ENCODE measurements around the gene AKR1A1.
"Not testable (repeated sequence)": the region's sequence is repeated elsewhere in the genome, so short reads cannot be mapped to it uniquely, and the experiment has no call there.

Gene AKR1A1

DNA sequence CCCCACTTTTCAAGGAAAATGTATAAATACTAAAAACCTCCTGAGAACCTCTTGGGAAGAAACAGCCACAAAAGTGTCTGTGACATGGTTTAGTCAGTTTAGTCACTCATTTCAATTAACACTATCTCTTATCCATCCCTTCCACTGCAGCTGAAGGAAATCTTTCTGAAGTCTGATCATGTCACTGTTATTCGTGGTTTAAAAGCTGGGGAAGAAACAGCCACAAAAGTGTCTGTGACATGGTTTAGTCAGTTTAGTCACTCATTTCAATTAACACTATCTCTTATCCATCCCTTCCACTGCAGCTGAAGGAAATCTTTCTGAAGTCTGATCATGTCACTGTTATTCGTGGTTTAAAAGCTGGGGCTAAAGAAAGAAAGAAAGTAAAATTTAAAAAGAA, 27.1 kb upstream of the AKR1A1 start:
- H3K9ac ChIP-seq (ENCODE audit: low read depth in 1 of 2, low read length in 2 of 2); H3K27me3 ChIP-seq (ENCODE audit: control insufficient read depth in 2 of 2, insufficient read depth in 2 of 2, low read length in 2 of 2); H3K36me3 ChIP-seq (ENCODE audit: control insufficient read depth in 2 of 2, insufficient read depth in 2 of 2, low read length in 2 of 2); H3K27ac ChIP-seq (ENCODE audit: low read depth in 2 of 2, low read length in 2 of 2); H3K9me3 ChIP-seq (ENCODE audit: control insufficient read depth in 2 of 2, low read length in 2 of 2); H3K4me3 ChIP-seq (ENCODE audit: low read length in 2 of 2): not testable (repeated sequence)
- H3K4me1 ChIP-seq (ENCODE audit: control insufficient read depth in 2 of 2, insufficient read depth in 2 of 2, low read length in 2 of 2), result peaks cover 9 to 14% of the 10 kb centered on the region in 2 donors

DNA sequence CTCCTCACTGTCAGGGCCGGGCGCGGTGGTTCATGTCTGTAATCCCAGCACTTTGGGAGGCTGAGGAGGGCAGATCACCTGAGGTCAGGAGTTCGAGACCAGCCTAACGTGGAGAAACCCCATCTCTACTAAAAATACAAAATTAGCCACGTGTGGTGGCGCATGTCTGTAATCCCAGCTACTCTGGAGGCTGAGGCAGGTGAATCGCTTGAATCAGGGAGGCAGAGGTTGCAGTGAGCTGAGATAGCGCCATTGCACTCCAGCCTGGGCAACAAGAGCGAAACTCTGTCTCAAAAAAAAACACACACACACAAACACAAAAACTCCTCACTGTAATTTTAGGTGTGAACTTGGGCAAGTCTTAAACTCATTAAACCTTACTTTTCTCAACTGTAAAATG, 26.7 kb upstream of the AKR1A1 start:
- H3K4me1 ChIP-seq (ENCODE audit: control insufficient read depth in 2 of 2, insufficient read depth in 2 of 2, low read length in 2 of 2); H3K4me3 ChIP-seq (ENCODE audit: low read length in 2 of 2); H3K36me3 ChIP-seq (ENCODE audit: control insufficient read depth in 2 of 2, insufficient read depth in 2 of 2, low read length in 2 of 2); H3K9ac ChIP-seq (ENCODE audit: low read depth in 1 of 2, low read length in 2 of 2); H3K9me3 ChIP-seq (ENCODE audit: control insufficient read depth in 2 of 2, low read length in 2 of 2); H3K27ac ChIP-seq (ENCODE audit: low read depth in 2 of 2, low read length in 2 of 2); H3K27me3 ChIP-seq (ENCODE audit: control insufficient read depth in 2 of 2, insufficient read depth in 2 of 2, low read length in 2 of 2): not testable (repeated sequence)

DNA sequence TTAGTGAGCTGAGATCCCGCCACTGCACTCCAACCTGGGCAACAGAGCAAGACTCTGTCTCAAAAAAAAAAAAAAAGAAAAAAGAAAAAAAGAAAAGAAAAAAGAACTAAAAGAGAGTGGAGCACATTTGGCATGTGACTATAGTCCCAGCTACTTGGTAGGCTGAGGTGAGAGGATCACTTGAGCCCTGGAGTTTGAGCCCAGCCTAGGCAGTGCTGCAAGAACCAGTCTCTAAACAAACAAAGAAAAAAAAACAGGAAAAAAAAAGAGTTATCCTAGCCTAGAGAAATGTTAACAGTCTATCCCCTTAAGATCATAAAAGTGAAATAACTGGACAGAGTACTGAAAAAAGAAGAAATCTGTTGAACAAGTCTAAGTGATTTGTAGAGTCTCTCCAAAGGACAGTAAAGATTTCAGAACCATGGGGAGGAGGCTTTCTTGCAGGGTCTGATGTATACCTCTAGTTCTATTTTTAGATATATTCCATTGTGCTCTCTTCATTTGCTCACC, 24.4 kb upstream of the AKR1A1 start:
- H3K27me3 ChIP-seq (ENCODE audit: control insufficient read depth in 2 of 2, insufficient read depth in 2 of 2, low read length in 2 of 2), result no peaks in the 10 kb centered on the region
- H3K9ac ChIP-seq (ENCODE audit: low read depth in 1 of 2, low read length in 2 of 2), result no peak overlapping the region
- no peaks in the 10 kb centered on the region for H3K9me3 ChIP-seq (ENCODE audit: control insufficient read depth in 2 of 2, low read length in 2 of 2)
- H3K27ac ChIP-seq (ENCODE audit: low read depth in 2 of 2, low read length in 2 of 2), result no peak overlapping the region
- H3K4me3 ChIP-seq (ENCODE audit: low read length in 2 of 2), result no peak overlapping the region
- no peaks in the 10 kb centered on the region for H3K36me3 ChIP-seq (ENCODE audit: control insufficient read depth in 2 of 2, insufficient read depth in 2 of 2, low read length in 2 of 2)
- H3K4me1 ChIP-seq (ENCODE audit: control insufficient read depth in 2 of 2, insufficient read depth in 2 of 2, low read length in 2 of 2), result peaks cover 3 to 4% of the 10 kb centered on the region in 2 donors

DNA sequence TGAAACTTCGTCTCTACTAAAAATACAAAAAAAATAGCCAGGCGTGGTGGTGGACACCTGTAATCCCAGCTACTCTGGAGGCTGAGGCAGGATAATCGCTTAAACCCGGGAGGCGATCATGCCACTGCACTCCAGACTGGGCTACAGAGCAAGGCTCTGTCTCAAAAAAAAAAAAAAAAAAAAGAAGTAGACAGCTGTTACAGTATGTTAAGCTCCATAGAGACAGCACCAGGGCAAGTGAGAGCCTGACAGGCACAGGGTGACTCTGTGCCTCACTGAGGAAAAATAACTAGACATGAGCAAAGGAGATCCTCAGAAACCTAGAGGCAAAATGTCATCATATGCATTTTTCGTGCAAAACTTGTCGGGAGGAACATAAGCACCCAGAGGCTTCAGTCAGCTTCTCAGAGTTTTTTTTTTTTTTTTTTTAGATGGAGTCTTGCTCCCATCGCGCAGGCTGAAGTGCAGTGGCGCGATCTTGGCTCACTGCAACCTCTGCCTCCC, 19.9 kb upstream of the AKR1A1 start:
- Histone ChIP-seq H3K9ac (ENCODE audit: low read depth in 1 of 2, low read length in 2 of 2) (no peak overlapping the region), H3K9me3 (ENCODE audit: control insufficient read depth in 2 of 2, low read length in 2 of 2) (no peaks in the 10 kb centered on the region), H3K4me1 (ENCODE audit: control insufficient read depth in 2 of 2, insufficient read depth in 2 of 2, low read length in 2 of 2) (no peaks in the 10 kb centered on the region), H3K27ac (ENCODE audit: low read depth in 2 of 2, low read length in 2 of 2) (no peak overlapping the region), H3K4me3 (ENCODE audit: low read length in 2 of 2) (no peak overlapping the region), H3K27me3 (ENCODE audit: control insufficient read depth in 2 of 2, insufficient read depth in 2 of 2, low read length in 2 of 2) (no peaks in the 10 kb centered on the region), H3K36me3 (ENCODE audit: control insufficient read depth in 2 of 2, insufficient read depth in 2 of 2, low read length in 2 of 2) (no peaks in the 10 kb centered on the region)

DNA sequence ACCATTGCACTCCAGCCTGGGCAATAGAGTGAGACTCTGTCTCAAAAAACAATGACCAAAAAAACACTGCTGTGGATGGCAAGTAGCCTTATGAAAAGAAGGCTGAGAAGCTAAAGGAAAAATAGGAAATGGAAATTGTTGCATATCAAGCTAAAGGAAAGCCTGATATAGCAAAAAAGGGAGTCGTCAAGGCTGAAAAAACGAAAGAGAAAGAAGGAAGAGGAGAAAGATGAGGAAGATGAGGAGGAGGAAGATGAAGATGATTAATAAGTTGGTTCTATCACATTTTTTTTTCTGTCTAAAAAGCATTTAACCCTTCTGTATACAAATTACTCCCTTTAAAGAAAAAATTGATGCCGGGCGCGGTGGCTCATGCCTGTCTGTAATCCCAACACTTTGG, 18.8 kb upstream of the AKR1A1 start:
- H3K9ac ChIP-seq (ENCODE audit: low read depth in 1 of 2, low read length in 2 of 2), result no peak overlapping the region
- H3K27ac ChIP-seq (ENCODE audit: low read depth in 2 of 2, low read length in 2 of 2), result no peak overlapping the region
- no peak overlapping the region for H3K4me3 ChIP-seq (ENCODE audit: low read length in 2 of 2)
- H3K9me3 ChIP-seq (ENCODE audit: control insufficient read depth in 2 of 2, low read length in 2 of 2), result no peaks in the 10 kb centered on the region
- no peaks in the 10 kb centered on the region for H3K27me3 ChIP-seq (ENCODE audit: control insufficient read depth in 2 of 2, insufficient read depth in 2 of 2, low read length in 2 of 2)
- H3K4me1 ChIP-seq (ENCODE audit: control insufficient read depth in 2 of 2, insufficient read depth in 2 of 2, low read length in 2 of 2), result no peaks in the 10 kb centered on the region
- no peaks in the 10 kb centered on the region for H3K36me3 ChIP-seq (ENCODE audit: control insufficient read depth in 2 of 2, insufficient read depth in 2 of 2, low read length in 2 of 2)

DNA sequence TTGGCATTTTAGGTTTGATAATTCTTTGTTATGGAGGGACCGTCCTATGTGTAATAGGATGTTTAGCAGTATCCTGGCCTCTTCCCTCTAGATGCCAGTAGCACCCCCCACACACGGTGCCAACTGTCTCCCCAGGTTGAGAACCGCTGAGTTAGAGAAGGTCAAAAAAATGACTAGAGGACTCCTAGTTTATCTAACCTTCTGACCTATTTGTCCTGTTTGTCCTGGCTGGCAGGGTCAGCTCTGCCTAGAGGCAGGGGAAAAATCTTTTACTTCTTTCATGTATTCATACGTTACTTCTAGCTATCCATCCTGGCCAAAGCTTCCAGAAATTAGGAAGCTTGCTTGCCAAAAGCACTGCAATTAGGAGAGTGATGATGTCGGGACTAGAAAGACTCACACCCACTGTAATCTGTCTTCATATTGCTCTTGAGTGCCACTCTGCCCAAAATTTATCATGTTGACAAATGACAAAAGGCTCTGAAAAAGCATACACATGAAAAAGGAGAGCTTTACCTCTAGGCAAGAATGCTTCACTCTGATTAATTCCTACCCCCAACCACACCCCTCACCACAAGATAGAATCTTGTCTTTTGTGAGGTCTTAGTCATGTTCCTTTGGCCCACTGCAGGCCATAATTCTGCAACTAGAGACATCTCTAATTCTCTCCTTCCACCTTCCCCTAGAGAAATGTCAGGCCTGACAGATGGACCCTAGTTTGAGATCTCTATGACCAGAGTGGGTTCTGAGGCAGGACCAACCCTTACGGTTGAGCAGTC, 14.4 kb upstream of the AKR1A1 start:
- Histone ChIP-seq H3K9ac (ENCODE audit: low read depth in 1 of 2, low read length in 2 of 2) (no peak overlapping the region), H3K27me3 (ENCODE audit: control insufficient read depth in 2 of 2, insufficient read depth in 2 of 2, low read length in 2 of 2) (no peaks in the 10 kb centered on the region), H3K36me3 (ENCODE audit: control insufficient read depth in 2 of 2, insufficient read depth in 2 of 2, low read length in 2 of 2) (no peaks in the 10 kb centered on the region), H3K9me3 (ENCODE audit: control insufficient read depth in 2 of 2, low read length in 2 of 2) (no peaks in the 10 kb centered on the region), H3K4me1 (ENCODE audit: control insufficient read depth in 2 of 2, insufficient read depth in 2 of 2, low read length in 2 of 2) (no peaks in the 10 kb centered on the region), H3K27ac (ENCODE audit: low read depth in 2 of 2, low read length in 2 of 2) (no peak overlapping the region), H3K4me3 (ENCODE audit: low read length in 2 of 2) (no peak overlapping the region)

DNA sequence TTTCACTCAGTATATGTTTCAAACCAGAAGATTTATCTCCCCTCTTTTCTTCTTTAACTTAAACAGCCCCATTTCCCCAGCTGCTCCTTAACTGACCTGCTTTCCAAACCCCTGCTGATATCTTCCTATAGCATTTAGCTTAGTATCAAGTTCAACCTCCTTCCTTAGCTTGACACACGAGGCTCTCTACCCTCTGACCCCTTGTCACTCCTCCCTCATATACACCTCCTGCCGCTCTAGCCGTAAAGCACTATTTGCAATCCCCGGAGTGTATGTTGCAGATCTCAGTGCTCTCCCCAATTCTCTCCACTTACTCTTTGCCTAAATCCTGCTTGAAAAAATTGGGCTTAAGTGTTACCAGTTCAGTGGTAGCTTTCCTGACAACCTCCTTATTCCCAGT, 13.7 kb upstream of the AKR1A1 start:
- no peaks in the 10 kb centered on the region for H3K9me3 ChIP-seq (ENCODE audit: control insufficient read depth in 2 of 2, low read length in 2 of 2)
- no peaks in the 10 kb centered on the region for H3K27me3 ChIP-seq (ENCODE audit: control insufficient read depth in 2 of 2, insufficient read depth in 2 of 2, low read length in 2 of 2)
- H3K4me3 ChIP-seq (ENCODE audit: low read length in 2 of 2), result no peak overlapping the region
- H3K27ac ChIP-seq (ENCODE audit: low read depth in 2 of 2, low read length in 2 of 2), result no peak overlapping the region
- H3K9ac ChIP-seq (ENCODE audit: low read depth in 1 of 2, low read length in 2 of 2), result no peak overlapping the region
- no peaks in the 10 kb centered on the region for H3K36me3 ChIP-seq (ENCODE audit: control insufficient read depth in 2 of 2, insufficient read depth in 2 of 2, low read length in 2 of 2)
- no peaks in the 10 kb centered on the region for H3K4me1 ChIP-seq (ENCODE audit: control insufficient read depth in 2 of 2, insufficient read depth in 2 of 2, low read length in 2 of 2)

DNA sequence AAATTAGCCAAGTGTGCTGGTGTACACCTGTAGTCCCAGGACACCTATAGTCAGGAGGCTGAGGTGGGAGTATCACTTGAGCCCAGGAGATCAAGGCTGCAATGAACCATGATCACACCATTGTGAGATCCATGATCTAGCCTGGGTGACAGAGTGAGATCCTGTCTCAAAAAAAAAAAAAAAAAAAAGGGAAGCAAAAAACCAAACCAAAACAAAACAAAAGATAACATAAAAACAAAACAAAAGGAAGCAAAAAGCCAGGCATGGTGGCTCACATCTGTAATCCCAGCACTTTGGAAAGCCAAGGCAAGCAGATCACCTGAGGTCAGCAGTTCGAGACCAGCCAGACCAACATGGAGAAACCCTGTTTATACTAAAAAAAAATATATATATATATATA, 9.4 kb upstream of the AKR1A1 start:
- no peak overlapping the region for H3K4me3 ChIP-seq (ENCODE audit: low read length in 2 of 2)
- H3K4me1 ChIP-seq (ENCODE audit: control insufficient read depth in 2 of 2, insufficient read depth in 2 of 2, low read length in 2 of 2), result peaks cover 0 to 7% of the 10 kb centered on the region in 2 donors
- no peaks in the 10 kb centered on the region for H3K27me3 ChIP-seq (ENCODE audit: control insufficient read depth in 2 of 2, insufficient read depth in 2 of 2, low read length in 2 of 2)
- no peak overlapping the region for H3K27ac ChIP-seq (ENCODE audit: low read depth in 2 of 2, low read length in 2 of 2)
- H3K36me3 ChIP-seq (ENCODE audit: control insufficient read depth in 2 of 2, insufficient read depth in 2 of 2, low read length in 2 of 2), result no peaks in the 10 kb centered on the region
- H3K9ac ChIP-seq (ENCODE audit: low read depth in 1 of 2, low read length in 2 of 2), result no peak overlapping the region
- no peaks in the 10 kb centered on the region for H3K9me3 ChIP-seq (ENCODE audit: control insufficient read depth in 2 of 2, low read length in 2 of 2)

DNA sequence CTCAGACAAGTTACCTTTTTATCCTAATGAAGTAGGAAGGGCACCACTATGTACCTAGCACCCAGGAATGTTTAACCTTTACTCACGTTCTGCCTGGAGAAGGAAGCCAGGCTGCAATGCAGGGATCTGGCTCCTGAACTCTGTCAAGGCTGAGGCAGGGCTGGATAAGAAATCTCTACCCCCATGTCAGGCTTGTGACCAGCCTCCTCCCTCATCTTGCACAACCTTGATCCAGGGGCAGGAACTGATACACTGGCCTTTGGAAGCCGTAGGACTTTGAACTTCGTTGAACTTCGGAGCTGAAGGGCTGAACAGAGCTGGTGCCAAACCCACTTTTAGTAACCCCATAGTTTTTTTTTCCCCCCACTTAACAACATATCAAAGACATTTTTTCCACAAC, 8.0 kb upstream of the AKR1A1 start:
- H3K4me1 ChIP-seq (ENCODE audit: control insufficient read depth in 2 of 2, insufficient read depth in 2 of 2, low read length in 2 of 2), result peaks cover 0 to 7% of the 10 kb centered on the region in 2 donors
- H3K36me3 ChIP-seq (ENCODE audit: control insufficient read depth in 2 of 2, insufficient read depth in 2 of 2, low read length in 2 of 2), result no peaks in the 10 kb centered on the region
- no peak overlapping the region for H3K9ac ChIP-seq (ENCODE audit: low read depth in 1 of 2, low read length in 2 of 2)
- no peaks in the 10 kb centered on the region for H3K27me3 ChIP-seq (ENCODE audit: control insufficient read depth in 2 of 2, insufficient read depth in 2 of 2, low read length in 2 of 2)
- H3K9me3 ChIP-seq (ENCODE audit: control insufficient read depth in 2 of 2, low read length in 2 of 2), result no peaks in the 10 kb centered on the region
- no peak overlapping the region for H3K4me3 ChIP-seq (ENCODE audit: low read length in 2 of 2)
- peak overlapping the region; percentile 1 to 25 for H3K27ac ChIP-seq (ENCODE audit: low read depth in 2 of 2, low read length in 2 of 2)

DNA sequence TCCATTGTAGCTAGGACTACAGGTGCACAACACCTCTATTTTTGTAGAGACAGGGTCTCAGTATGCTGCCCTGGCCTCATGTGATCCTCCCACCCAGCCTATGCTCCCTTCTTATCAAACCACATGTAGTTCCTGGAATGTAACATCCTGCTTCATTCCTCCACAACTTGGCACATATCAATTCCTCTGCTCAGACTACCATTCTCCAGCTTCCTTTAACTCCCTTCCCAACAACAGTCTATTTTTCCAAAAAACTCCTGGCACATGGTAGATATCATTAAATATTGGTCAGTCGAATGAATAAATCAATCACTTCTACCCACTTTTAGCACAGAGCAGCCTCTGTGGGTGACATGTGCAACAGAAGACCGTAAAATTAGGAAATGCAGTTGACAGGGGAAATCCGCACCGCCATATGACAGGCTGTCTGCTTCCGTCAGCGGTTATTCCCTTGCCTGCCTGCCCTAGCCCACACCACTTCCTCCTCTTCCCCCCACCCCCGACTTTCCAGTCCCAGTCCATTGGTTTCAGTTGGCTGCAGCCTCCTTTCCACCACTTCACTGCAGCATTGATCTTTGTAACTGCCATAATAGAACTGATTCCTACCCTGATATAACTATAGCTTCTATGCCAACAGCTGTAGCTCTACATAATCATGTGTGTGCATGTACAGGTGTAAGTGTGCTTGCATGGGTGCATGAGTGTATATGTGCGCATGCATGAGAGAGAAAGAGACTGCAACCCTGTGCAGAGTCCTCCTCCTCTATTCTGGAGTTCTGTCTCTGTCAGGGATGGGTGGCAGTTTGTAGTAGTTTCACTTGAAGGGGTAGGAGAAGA, 6.8 kb upstream of the AKR1A1 start:
- peak overlapping the region; percentile 5 to 52 for H3K27ac ChIP-seq (ENCODE audit: low read depth in 2 of 2, low read length in 2 of 2)
- H3K36me3 ChIP-seq (ENCODE audit: control insufficient read depth in 2 of 2, insufficient read depth in 2 of 2, low read length in 2 of 2), result no peaks in the 10 kb centered on the region
- H3K4me1 ChIP-seq (ENCODE audit: control insufficient read depth in 2 of 2, insufficient read depth in 2 of 2, low read length in 2 of 2), result peaks cover 0 to 7% of the 10 kb centered on the region in 2 donors
- H3K9ac ChIP-seq (ENCODE audit: low read depth in 1 of 2, low read length in 2 of 2), result no peak overlapping the region
- H3K9me3 ChIP-seq (ENCODE audit: control insufficient read depth in 2 of 2, low read length in 2 of 2), result no peaks in the 10 kb centered on the region
- H3K4me3 ChIP-seq (ENCODE audit: low read length in 2 of 2), result peak overlapping the region in 1 of 2 donors; percentile 45
- H3K27me3 ChIP-seq (ENCODE audit: control insufficient read depth in 2 of 2, insufficient read depth in 2 of 2, low read length in 2 of 2), result no peaks in the 10 kb centered on the region
